ENCODE measurements around the gene STON2.
A peak's percentile ranks its signal among the peaks of the same experiment; 100 is the strongest.

STON2 gene

GRCh38 chr14:81220580-81220829 lies 179.6 kb downstream of the STON2 start:
- no peak for DNase-seq

GRCh38 chr14:81219759-81220579 lies 180.2 kb downstream of the STON2 start:
- DNase-seq = peak; percentile 66

GRCh38 chr14:81219210-81219758 lies 180.8 kb downstream of the STON2 start:
- peak; percentile 98 for DNase-seq

DNA sequence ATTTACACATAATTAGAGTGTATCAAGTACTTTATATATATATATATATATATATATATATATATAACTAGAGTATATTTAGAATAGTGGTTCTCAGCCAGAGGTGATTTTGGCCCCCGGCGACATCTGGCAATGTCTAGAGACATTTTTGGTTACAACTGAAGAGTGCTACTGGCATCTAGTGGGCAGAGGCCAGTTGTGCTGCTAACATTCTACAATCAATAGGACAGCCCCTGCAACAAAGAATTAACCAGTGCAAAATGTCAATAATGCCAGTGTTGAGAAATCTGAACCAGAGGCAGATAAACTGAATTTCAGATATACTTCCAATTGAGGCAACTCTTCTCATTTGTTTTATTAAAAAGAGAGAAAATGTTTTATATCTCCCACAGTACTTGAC lies 188.3 kb downstream of the STON2 start:
- peak; percentile 57 for DNase-seq
